Measurements from ENCODE around the gene ENTPD8. TPM values are rescaled to one million over a fixed set of nuclear protein-coding genes. Genes with fewer than 3 reads are reported as not detected.
A peak's percentile ranks its signal among the peaks of the same experiment; 100 is the strongest.
"Not testable (repeated sequence)": the region's sequence is repeated elsewhere in the genome, so short reads cannot be mapped to it uniquely, and the experiment has no call there.

ENTPD8 gene
- total RNA-seq, 2 experiments from 2014 or later: not detected

- Mint-ChIP-seq H3K9me3 (ENCODE audit: low read depth) (no peaks in the 10 kb centered on the region), H3K27ac (peak overlapping the region; percentile 66), H3K36me3 (peaks cover 10% of the 10 kb centered on the region), H3K27me3 (no peaks in the 10 kb centered on the region), H3K4me1 (peaks cover 24% of the 10 kb centered on the region), H3K4me3 (no peak overlapping the region)
- CTCF ChIA-PET: interaction anchor here (0.8 to 0.9 kb wide), 2 partner anchors 8 to 30 kb away, joined by 4 read pairs; partner anchors contain the start of genes EXD3 and NOXA1
- no peak for ATAC-seq
- no peak for DNase-seq
These were observed 11.0 kb upstream of the ENTPD8 start for GRCh38 chr9:137452006-137452760.

GRCh38 chr9:137451264-137452005 is 10.3 kb upstream of the ENTPD8 start:
- H3K27ac Mint-ChIP-seq; H3K4me3 Mint-ChIP-seq; DNase-seq; CTCF ChIA-PET; ATAC-seq; H3K9me3 Mint-ChIP-seq (ENCODE audit: low read depth); H3K36me3 Mint-ChIP-seq; H3K27me3 Mint-ChIP-seq: not testable (repeated sequence)
- H3K4me1 Mint-ChIP-seq: peaks cover 24% of the 10 kb centered on the region

- H3K27ac Mint-ChIP-seq; DNase-seq; ATAC-seq; H3K27me3 Mint-ChIP-seq; H3K9me3 Mint-ChIP-seq (ENCODE audit: low read depth); H3K36me3 Mint-ChIP-seq; H3K4me3 Mint-ChIP-seq: not testable (repeated sequence)
- peaks cover 29% of the 10 kb centered on the region for H3K4me1 Mint-ChIP-seq
- CTCF ChIA-PET: interaction anchor here (1.8 kb wide), 1 partner anchor 28 kb away, joined by 7 read pairs; the partner anchor contains the start of genes EXD3 and NOXA1
These were observed 9.5 kb upstream of the ENTPD8 start for GRCh38 chr9:137450539-137451222.

- DNase-seq: no peak
- ATAC-seq: no peak
- Mint-ChIP-seq H3K4me1 (peaks cover 36% of the 10 kb centered on the region), H3K9me3 (ENCODE audit: low read depth) (no peaks in the 10 kb centered on the region), H3K36me3 (peaks cover 6% of the 10 kb centered on the region), H3K4me3 (no peak overlapping the region), H3K27ac (no peak overlapping the region), H3K27me3 (peaks cover 2% of the 10 kb centered on the region)
- CTCF ChIA-PET: interaction anchor here (1.8 kb wide), 1 partner anchor 27 kb away, joined by 7 read pairs; the partner anchor contains the start of genes EXD3 and NOXA1
These were observed 8.9 kb upstream of the ENTPD8 start for GRCh38 chr9:137449931-137450538.

- ATAC-seq (no peak), DNase-seq (no peak)
- no peak overlapping the region for H3K4me3 Mint-ChIP-seq
- peaks cover 1% of the 10 kb centered on the region for H3K36me3 Mint-ChIP-seq
- no peak overlapping the region for H3K27ac Mint-ChIP-seq
- H3K27me3 Mint-ChIP-seq: peaks cover 8% of the 10 kb centered on the region
- CTCF ChIA-PET: interaction anchor here (1.8 kb wide), 1 partner anchor 26 kb away, joined by 7 read pairs; the partner anchor contains the start of genes EXD3 and NOXA1
- no peaks in the 10 kb centered on the region for H3K9me3 Mint-ChIP-seq (ENCODE audit: low read depth)
- H3K4me1 Mint-ChIP-seq: peaks cover 39% of the 10 kb centered on the region
These were observed 8.1 kb upstream of the ENTPD8 start for GRCh38 chr9:137449081-137449844.

- H3K27me3 Mint-ChIP-seq: peaks cover 12% of the 10 kb centered on the region
- H3K4me1 Mint-ChIP-seq: peaks cover 35% of the 10 kb centered on the region
- peaks cover under 1% of the 10 kb centered on the region for H3K36me3 Mint-ChIP-seq
- ATAC-seq (no peak), DNase-seq (no peak)
- CTCF ChIA-PET: interaction anchor here (0.7 to 1.8 kb wide), 2 partner anchors 26 to 147 kb away, joined by 3 to 7 read pairs; partner anchors contain the start of genes EXD3, NOXA1 and NRARP
- no peaks in the 10 kb centered on the region for H3K9me3 Mint-ChIP-seq (ENCODE audit: low read depth)
- no peak overlapping the region for H3K27ac Mint-ChIP-seq
- H3K4me3 Mint-ChIP-seq: no peak overlapping the region
These were observed 7.4 kb upstream of the ENTPD8 start for GRCh38 chr9:137448602-137448962.

- Mint-ChIP-seq H3K27me3 (peaks cover 16% of the 10 kb centered on the region), H3K27ac (no peak overlapping the region), H3K4me3 (no peak overlapping the region), H3K9me3 (ENCODE audit: low read depth) (no peaks in the 10 kb centered on the region), H3K36me3 (peaks cover 1% of the 10 kb centered on the region), H3K4me1 (peaks cover 34% of the 10 kb centered on the region)
- CTCF ChIA-PET: interaction anchor here (0.5 to 1.0 kb wide), 3 partner anchors 24 to 146 kb away, joined by 3 to 4 read pairs (median 3); partner anchors contain the start of genes EXD3, NOXA1 and NRARP
- DNase-seq (no peak), ATAC-seq (no peak)
These were observed 6.8 kb upstream of the ENTPD8 start for GRCh38 chr9:137447722-137448601.

GRCh38 chr9:137446851-137447471 is 5.8 kb upstream of the ENTPD8 start:
- Mint-ChIP-seq H3K27me3 (peaks cover 26% of the 10 kb centered on the region), H3K4me1 (peaks cover 27% of the 10 kb centered on the region), H3K4me3 (no peak overlapping the region), H3K9me3 (ENCODE audit: low read depth) (no peaks in the 10 kb centered on the region), H3K27ac (no peak overlapping the region), H3K36me3 (peaks cover 1% of the 10 kb centered on the region)
- CTCF ChIA-PET: interaction anchor here (1.0 to 5.3 kb wide), 6 partner anchors 10 to 145 kb away, joined by 3 to 59 read pairs (median 4); partner anchors contain the start of genes EXD3, NOXA1, NRARP and NSMF
- DNase-seq (no peak), ATAC-seq (no peak)

GRCh38 chr9:137445930-137446431 is 4.8 kb upstream of the ENTPD8 start:
- no peaks in the 10 kb centered on the region for H3K9me3 Mint-ChIP-seq (ENCODE audit: low read depth)
- no peak for ATAC-seq
- peaks cover 28% of the 10 kb centered on the region for H3K27me3 Mint-ChIP-seq
- H3K36me3 Mint-ChIP-seq: peaks cover 1% of the 10 kb centered on the region
- no peak overlapping the region for H3K27ac Mint-ChIP-seq
- DNase-seq: no peak
- H3K4me1 Mint-ChIP-seq: peaks cover 26% of the 10 kb centered on the region
- CTCF ChIA-PET: interaction anchor here (0.8 to 5.3 kb wide), 11 partner anchors 8 to 159 kb away, joined by 3 to 59 read pairs (median 5); partner anchors contain the start of genes EXD3, NOXA1, NRARP and NSMF
- no peak overlapping the region for H3K4me3 Mint-ChIP-seq

GRCh38 chr9:137445275-137445807 is 4.2 kb upstream of the ENTPD8 start:
- Mint-ChIP-seq H3K9me3 (ENCODE audit: low read depth) (no peaks in the 10 kb centered on the region), H3K27me3 (peaks cover 28% of the 10 kb centered on the region), H3K27ac (no peak overlapping the region), H3K4me3 (no peak overlapping the region), H3K4me1 (peaks cover 23% of the 10 kb centered on the region), H3K36me3 (peaks cover 1% of the 10 kb centered on the region)
- CTCF ChIA-PET: interaction anchor here (0.8 to 5.3 kb wide), 15 partner anchors 8 to 350 kb away, joined by 3 to 59 read pairs (median 5); partner anchors contain the start of genes EXD3, NOXA1, NRARP and NSMF
- ATAC-seq (peak; percentile 89), DNase-seq (peak; percentile 93)

Measured in activated CD8-positive, alpha-beta memory T cell treated with anti-CD3 and anti-CD28 coated beads, Interleukin-2, amount 10 ng/mL, durations not matched to agents 7 days and 5 days (primary cell).